Measurements from ENCODE around the gene GAB4.

DNA sequence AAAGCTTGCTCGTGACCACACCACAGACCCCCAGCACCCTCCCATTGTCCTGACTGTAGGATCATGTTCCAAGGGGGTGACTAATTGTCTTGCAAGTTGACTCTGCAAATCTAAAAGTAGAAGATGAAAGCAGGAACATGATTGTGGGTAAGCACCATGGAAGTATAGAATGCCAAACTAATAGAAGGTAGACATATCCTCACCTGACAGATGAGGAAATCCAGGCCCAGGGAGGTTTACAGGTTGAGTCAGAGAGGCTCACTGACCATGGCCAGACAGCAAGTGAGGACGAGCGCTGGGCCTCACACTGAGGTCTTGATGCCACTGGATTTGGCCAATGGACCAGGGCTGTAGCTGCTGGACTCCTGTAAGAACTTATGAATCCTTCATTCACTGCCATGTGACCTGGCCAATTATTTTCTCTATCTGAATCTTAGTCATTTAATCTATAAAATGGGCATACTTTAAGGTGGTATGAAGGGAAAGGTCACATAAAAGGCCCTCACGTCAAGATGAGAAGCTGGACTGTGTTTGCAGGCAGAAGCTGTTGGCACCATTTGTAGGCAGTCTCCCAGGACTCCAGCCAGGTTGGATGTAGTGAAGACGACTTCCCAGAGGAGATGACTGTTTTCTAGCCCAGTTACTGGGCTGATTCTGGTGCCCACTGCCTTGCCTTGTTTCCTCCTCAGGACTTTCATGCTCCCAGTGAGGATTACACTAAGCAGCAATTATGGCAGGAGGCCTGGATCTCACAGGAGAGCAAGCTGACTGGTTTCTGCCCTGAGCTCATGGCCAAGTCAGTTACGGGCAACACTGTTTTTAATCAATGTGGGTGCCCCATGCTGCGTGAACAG is 54.6 kb downstream of the GAB4 start:
- no peak for TF ChIP-seq MAX (IDR thresholded peaks at IDR 0.05)
- TF ChIP-seq EP300 (IDR thresholded peaks at IDR 0.05; ENCODE audit: borderline replicate concordance) = no peak
- TF ChIP-seq TEAD4 (IDR thresholded peaks at IDR 0.05) = no peak
- no peak for TF ChIP-seq YY1 (IDR thresholded peaks at IDR 0.05; ENCODE audit: low read depth)
- TF ChIP-seq RAD21 (IDR thresholded peaks at IDR 0.05; ENCODE audit: low read depth) = no peak
- TF ChIP-seq, protein P1, sequence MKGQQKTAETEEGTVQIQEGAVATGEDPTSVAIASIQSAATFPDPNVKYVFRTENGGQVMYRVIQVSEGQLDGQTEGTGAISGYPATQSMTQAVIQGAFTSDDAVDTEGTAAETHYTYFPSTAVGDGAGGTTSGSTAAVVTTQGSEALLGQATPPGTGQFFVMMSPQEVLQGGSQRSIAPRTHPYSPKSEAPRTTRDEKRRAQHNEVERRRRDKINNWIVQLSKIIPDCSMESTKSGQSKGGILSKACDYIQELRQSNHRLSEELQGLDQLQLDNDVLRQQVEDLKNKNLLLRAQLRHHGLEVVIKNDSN (IDR thresholded peaks at IDR 0.05) = no peak
- TF ChIP-seq CREB1 (IDR thresholded peaks at IDR 0.05; ENCODE audit: low read depth) = no peak
- no peak for TF ChIP-seq CEBPB (IDR thresholded peaks at IDR 0.05)
